Prostate gland (tissue), 2 donors: ENCODE measurements around the gene HOXD4.

ENCODE experiments used
- POLR2AphosphoS5 ChIP-seq: sonication (generic); formaldehyde crosslinking; IDR thresholded peaks from one replicate; pipeline ENCODE4 v1.6.1; 2017; ENCODE audit warnings: antibody characterized with exemption
- TF ChIP-seq, protein P1 (sequence below), 4 experiments: fragments of 200-600 bp in 2 of 4; fragments of 450-650 bp in 2 of 4; sonication (generic) in 2 of 4; IDR thresholded peaks; 1 replicate in 3 of 4; 2 replicates in 1 of 4; pipeline ENCODE4 v1.5.1; 2016 to 2019; ENCODE audit warnings: antibody characterized with exemption in 4 of 4, mild to moderate bottlenecking in 2 of 4, moderate library complexity in 2 of 4

DNA sequence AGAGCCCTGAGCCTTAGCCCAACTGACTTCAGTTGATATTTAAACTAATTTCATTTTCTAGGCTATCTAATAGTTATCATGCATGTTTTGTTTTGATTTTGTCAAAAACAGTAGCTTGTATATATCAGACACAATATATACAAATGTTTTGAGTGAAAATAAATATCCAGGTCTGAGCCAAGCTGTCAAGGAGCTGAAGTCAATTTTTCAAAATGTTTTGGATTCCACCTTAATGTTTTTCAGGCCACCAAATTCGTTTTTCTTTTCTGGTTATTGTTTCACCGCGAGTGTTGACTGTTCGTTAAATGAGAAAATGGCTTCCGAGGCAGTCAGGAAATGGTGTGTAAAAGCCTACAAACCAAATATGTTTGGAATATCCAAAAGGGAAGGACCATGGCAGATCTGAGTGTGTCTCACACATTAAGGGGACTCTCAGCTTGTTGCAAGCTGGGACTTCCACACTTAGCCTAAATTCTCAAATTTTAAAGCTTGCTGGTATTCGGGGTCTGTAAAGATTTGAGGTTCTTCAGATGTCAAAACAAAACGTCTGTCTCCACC is 49.0 kb upstream of the HOXD4 start:
- TF ChIP-seq, protein P1, sequence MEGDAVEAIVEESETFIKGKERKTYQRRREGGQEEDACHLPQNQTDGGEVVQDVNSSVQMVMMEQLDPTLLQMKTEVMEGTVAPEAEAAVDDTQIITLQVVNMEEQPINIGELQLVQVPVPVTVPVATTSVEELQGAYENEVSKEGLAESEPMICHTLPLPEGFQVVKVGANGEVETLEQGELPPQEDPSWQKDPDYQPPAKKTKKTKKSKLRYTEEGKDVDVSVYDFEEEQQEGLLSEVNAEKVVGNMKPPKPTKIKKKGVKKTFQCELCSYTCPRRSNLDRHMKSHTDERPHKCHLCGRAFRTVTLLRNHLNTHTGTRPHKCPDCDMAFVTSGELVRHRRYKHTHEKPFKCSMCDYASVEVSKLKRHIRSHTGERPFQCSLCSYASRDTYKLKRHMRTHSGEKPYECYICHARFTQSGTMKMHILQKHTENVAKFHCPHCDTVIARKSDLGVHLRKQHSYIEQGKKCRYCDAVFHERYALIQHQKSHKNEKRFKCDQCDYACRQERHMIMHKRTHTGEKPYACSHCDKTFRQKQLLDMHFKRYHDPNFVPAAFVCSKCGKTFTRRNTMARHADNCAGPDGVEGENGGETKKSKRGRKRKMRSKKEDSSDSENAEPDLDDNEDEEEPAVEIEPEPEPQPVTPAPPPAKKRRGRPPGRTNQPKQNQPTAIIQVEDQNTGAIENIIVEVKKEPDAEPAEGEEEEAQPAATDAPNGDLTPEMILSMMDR (IDR thresholded peaks at IDR 0.05) = no peak
- TF ChIP-seq POLR2AphosphoS5 = no peak
